ENCODE measurements around the gene FAAP100.

The FAAP100 gene

GRCh38 chr17:81511804-81512561 is 40.2 kb downstream of the FAAP100 start:
- DNase-seq (ENCODE audit: low read depth): no peak

- DNase-seq (ENCODE audit: low read depth): no peak
These were observed 40.7 kb downstream of the FAAP100 start for GRCh38 chr17:81511554-81511803.

- DNase-seq (ENCODE audit: low read depth): no peak
These were observed 41.2 kb downstream of the FAAP100 start for GRCh38 chr17:81510785-81511553.

- DNase-seq (ENCODE audit: low read depth): no peak
These were observed 42.0 kb downstream of the FAAP100 start for GRCh38 chr17:81509972-81510784.

- DNase-seq (ENCODE audit: low read depth): no peak
These were observed 42.8 kb downstream of the FAAP100 start for GRCh38 chr17:81509207-81509971.

- no peak for DNase-seq (ENCODE audit: low read depth)
These were observed 43.4 kb downstream of the FAAP100 start for GRCh38 chr17:81508639-81509206.

GRCh38 chr17:81503619-81504018 is 48.5 kb downstream of the FAAP100 start:
- no peak for DNase-seq (ENCODE audit: low read depth)

- no peak for DNase-seq (ENCODE audit: low read depth)
These were observed 49.6 kb downstream of the FAAP100 start for GRCh38 chr17:81502471-81503017.

- DNase-seq (ENCODE audit: low read depth): no peak
These were observed 52.1 kb downstream of the FAAP100 start for GRCh38 chr17:81500047-81500446.

GRCh38 chr17:81499601-81499970 is 52.6 kb downstream of the FAAP100 start:
- DNase-seq (ENCODE audit: low read depth): no peak

GRCh38 chr17:81498953-81499600 is 53.1 kb downstream of the FAAP100 start:
- DNase-seq (ENCODE audit: low read depth): no peak

- no peak for DNase-seq (ENCODE audit: low read depth)
These were observed 57.4 kb downstream of the FAAP100 start for GRCh38 chr17:81494626-81495377.

GRCh38 chr17:81493198-81494038 is 58.7 kb downstream of the FAAP100 start:
- DNase-seq (ENCODE audit: low read depth): no peak

- DNase-seq (ENCODE audit: low read depth): no peak
These were observed 59.4 kb downstream of the FAAP100 start for GRCh38 chr17:81492706-81493105.

GRCh38 chr17:81492202-81492601 is 60.0 kb downstream of the FAAP100 start:
- no peak for DNase-seq (ENCODE audit: low read depth)

GRCh38 chr17:81491761-81492160 is 60.4 kb downstream of the FAAP100 start:
- DNase-seq (ENCODE audit: low read depth): no peak

GRCh38 chr17:81491181-81491581 is 61.0 kb downstream of the FAAP100 start:
- DNase-seq (ENCODE audit: low read depth): no peak

- DNase-seq (ENCODE audit: low read depth): no peak
These were observed 61.9 kb downstream of the FAAP100 start for GRCh38 chr17:81489998-81490992.

Data from stimulated activated CD8-positive, alpha-beta memory T cell treated with anti-CD3 and anti-CD28 coated beads, Interleukin-4, amount 100 ng/mL, for 24 hours (primary cell).